Tibial nerve (tissue), 4 donors: ENCODE data around the gene MOGAT3. TPM values are rescaled to one million over a fixed set of nuclear protein-coding genes. Genes with fewer than 3 reads are reported as not detected.

ENCODE experiments used
- DNase-seq, 2 donors: peaks; one replicate each; pipeline ENCODE4 v3.0.0-alpha.2; 2019; ENCODE audit warnings: low spot score in 2 of 2
- H3K27ac ChIP-seq, 4 donors: fragments of 200-600 bp; sonication (generic) in 3 of 4; one replicate each; pipeline ENCODE4 v1.5.1; 2017 to 2019; ENCODE audit warnings: mild to moderate bottlenecking in 1 of 4
- H3K27me3 ChIP-seq, 2 donors: fragments of 200-600 bp; sonication (generic) in 1 of 2; one replicate each; pipeline versions ENCODE4 v1.5.1 to v1.6.0; 2017 to 2019
- H3K36me3 ChIP-seq, 3 donors: fragments of 200-600 bp; sonication (generic); one replicate each; pipeline ENCODE4 v1.5.1; 2018 to 2019
- H3K4me1 ChIP-seq, 4 donors: fragments of 200-600 bp; sonication (generic) in 3 of 4; one replicate each; pipeline ENCODE4 v1.5.1; 2017 to 2019
- H3K4me3 ChIP-seq, 4 donors: fragments of 200-600 bp; sonication (generic) in 3 of 4; one replicate each; pipeline ENCODE4 v1.5.1; 2017 to 2019; ENCODE audit warnings: mild to moderate bottlenecking in 1 of 4, moderate library complexity in 1 of 4
- H3K9me3 ChIP-seq, 4 donors: fragments of 200-600 bp; sonication (generic) in 3 of 4; one replicate each; pipeline ENCODE4 v1.5.1; 2017 to 2019
- CTCF ChIP-seq, 5 experiments: fragments of 200-600 bp in 3 of 5; fragments of 450-650 bp in 2 of 5; sonication (generic) in 3 of 5; IDR thresholded peaks; one replicate each; pipeline ENCODE4 v1.5.1; 2016 to 2019; ENCODE audit warnings: antibody characterized with exemption in 5 of 5, mild to moderate bottlenecking in 3 of 5, moderate library complexity in 2 of 5
- EP300 ChIP-seq, 2 donors: sonication (generic); formaldehyde crosslinking; IDR thresholded peaks; one replicate each; pipeline ENCODE4 v1.6.1; 2017; ENCODE audit warnings: antibody characterized with exemption in 2 of 2, mild to moderate bottlenecking in 1 of 2
- POLR2A ChIP-seq, 2 donors: fragments of 450-650 bp; IDR thresholded peaks; one replicate each; pipeline ENCODE4 v1.6.1; 2017; ENCODE audit warnings: antibody characterized with exemption in 2 of 2, mild to moderate bottlenecking in 2 of 2, moderate library complexity in 2 of 2
- WGBS, 2 donors: methylation state at CpG; one replicate each; pipeline ENCODE4 v1.1.5; 2018; 5-methylcytosine and 5-hydroxymethylcytosine counted together
- total RNA-seq, 4 donors: library from RNA; depleted of rRNA; stranded (reverse); fragments of >200 nt; gene quantifications; one replicate each; pipeline ENCODE4 v1.1.0, GENCODE V29; 2016

MOGAT3 gene
- total RNA-seq, 4 donors from 2014 or later = not detected

- Histone ChIP-seq H3K9me3 (no peaks in the 10 kb centered on the region), H3K36me3 (peaks cover 0 to 75% (median 0%) of the 10 kb centered on the region in 3 donors), H3K4me1 (peaks cover 0 to 63% (median 16%) of the 10 kb centered on the region in 4 donors), H3K27me3 (no peaks in the 10 kb centered on the region), H3K27ac (peak within 1 kb of the TSS; percentile 16 to 83 (median 82)), H3K4me3 (peak within 1 kb of the TSS in 2 of 4 donors; percentile 21 to 31)
- DNase-seq = peak; percentile 35 to 47
- 41 to 52% methylated on average over 23 of the region's 31 CpGs for WGBS, 2 donors
- TF ChIP-seq POLR2A (IDR thresholded peaks at IDR 0.05) = no peak
- no peak for TF ChIP-seq CTCF (IDR thresholded peaks at IDR 0.05)
- TF ChIP-seq EP300 (IDR thresholded peaks at IDR 0.05) = no peak
These were observed 36.6 kb upstream of the MOGAT3 start, which contains the start of gene CLDN15 for GRCh38 chr7:101237206-101238067. Gene CLDN15, minus strand, starts transcription at chr7:101237802. Its CDS starts 221 bp downstream, at chr7:101237581.

GRCh38 chr7:101236292-101236835 is 35.5 kb upstream of the MOGAT3 start:
- Histone ChIP-seq H3K27ac (peak overlapping the region in 2 of 4 donors; percentile 81 to 83), H3K36me3 (peaks cover 0 to 75% (median 0%) of the 10 kb centered on the region in 3 donors), H3K9me3 (no peaks in the 10 kb centered on the region), H3K27me3 (no peaks in the 10 kb centered on the region), H3K4me1 (peaks cover 0 to 64% (median 19%) of the 10 kb centered on the region in 4 donors), H3K4me3 (peak overlapping the region in 2 of 4 donors; percentile 21 to 31)
- TF ChIP-seq CTCF (IDR thresholded peaks at IDR 0.05) = no peak
- TF ChIP-seq EP300 (IDR thresholded peaks at IDR 0.05) = no peak
- no peak for TF ChIP-seq POLR2A (IDR thresholded peaks at IDR 0.05)
- no peak for DNase-seq
- WGBS, 2 donors = 70 to 90% methylated on average over 19 to 21 of the region's 21 CpGs

- Histone ChIP-seq H3K27me3 (no peaks in the 10 kb centered on the region), H3K4me1 (peaks cover 0 to 56% (median 19%) of the 10 kb centered on the region in 4 donors), H3K27ac (peak overlapping the region in 1 of 4 donors; percentile 81), H3K36me3 (peaks cover 0 to 74% (median 0%) of the 10 kb centered on the region in 3 donors), H3K4me3 (no peak overlapping the region), H3K9me3 (no peaks in the 10 kb centered on the region)
- no peak for DNase-seq
- no peak for TF ChIP-seq EP300 (IDR thresholded peaks at IDR 0.05)
- no peak for TF ChIP-seq POLR2A (IDR thresholded peaks at IDR 0.05)
- no peak for TF ChIP-seq CTCF (IDR thresholded peaks at IDR 0.05)
- 74 to 77% methylated on average over 9 of the region's 9 CpGs for WGBS, 2 donors
These were observed 34.7 kb upstream of the MOGAT3 start for GRCh38 chr7:101235522-101235921.

GRCh38 chr7:101235050-101235449 is 34.2 kb upstream of the MOGAT3 start:
- Histone ChIP-seq H3K9me3 (no peaks in the 10 kb centered on the region), H3K36me3 (peaks cover 0 to 73% (median 0%) of the 10 kb centered on the region in 3 donors), H3K4me1 (peaks cover 0 to 51% (median 19%) of the 10 kb centered on the region in 4 donors), H3K4me3 (no peak overlapping the region), H3K27ac (peak overlapping the region in 1 of 4 donors; percentile 42), H3K27me3 (no peaks in the 10 kb centered on the region)
- TF ChIP-seq EP300 (IDR thresholded peaks at IDR 0.05) (no peak), CTCF (IDR thresholded peaks at IDR 0.05) (peak in 2 of 5 experiments; percentile 18 to 20)
- WGBS, 2 donors = 71 to 75% methylated on average over 9 to 11 of the region's 11 CpGs
- DNase-seq = no peak

GRCh38 chr7:101234636-101235035 is 33.8 kb upstream of the MOGAT3 start:
- TF ChIP-seq POLR2A (IDR thresholded peaks at IDR 0.05) (no peak), EP300 (IDR thresholded peaks at IDR 0.05) (no peak), CTCF (IDR thresholded peaks at IDR 0.05) (no peak)
- H3K36me3 ChIP-seq = peaks cover 0 to 73% (median 0%) of the 10 kb centered on the region in 3 donors
- WGBS, 2 donors = 69 to 84% methylated on average over 5 of the region's 5 CpGs
- H3K27me3 ChIP-seq = no peaks in the 10 kb centered on the region
- H3K27ac ChIP-seq = peak overlapping the region in 1 of 4 donors; percentile 42
- DNase-seq = no peak
- H3K9me3 ChIP-seq = no peaks in the 10 kb centered on the region
- peaks cover 0 to 49% (median 19%) of the 10 kb centered on the region in 4 donors for H3K4me1 ChIP-seq
- H3K4me3 ChIP-seq = no peak overlapping the region
